ENCODE measurements around the gene ARL6IP1.

Gene ARL6IP1

GRCh38 chr16:18801145-18801972 is at the start of gene ARL6IP1:
Gene ARL6IP1, minus strand, starts transcription at chr16:18801549. Its CDS starts 83 bp downstream, at chr16:18801466.
- peak; percentile 98 for DNase-seq

DNA sequence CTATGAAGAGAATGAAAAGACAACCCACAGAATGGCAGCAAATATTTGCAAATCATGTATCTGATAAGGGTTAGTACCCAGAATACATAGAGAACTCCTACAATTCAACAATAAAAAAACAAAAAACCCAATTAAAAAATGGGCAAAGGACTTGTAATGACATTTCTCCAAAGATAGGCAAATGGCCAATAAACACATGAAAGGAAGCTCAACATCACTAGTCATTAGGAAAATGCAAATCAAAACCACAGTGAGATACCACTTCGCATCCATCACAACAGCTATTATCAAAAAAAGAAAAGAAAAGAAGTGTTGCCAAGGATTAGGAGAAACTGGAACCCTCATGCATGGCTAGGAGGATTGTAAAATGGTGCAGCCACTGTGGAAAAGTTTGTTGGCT is 45.1 kb upstream of the ARL6IP1 start:
- no peak for DNase-seq

- DNase-seq: no peak
Observed at GRCh38 chr16:18842565-18842964, 41.2 kb upstream of the ARL6IP1 start.

DNA sequence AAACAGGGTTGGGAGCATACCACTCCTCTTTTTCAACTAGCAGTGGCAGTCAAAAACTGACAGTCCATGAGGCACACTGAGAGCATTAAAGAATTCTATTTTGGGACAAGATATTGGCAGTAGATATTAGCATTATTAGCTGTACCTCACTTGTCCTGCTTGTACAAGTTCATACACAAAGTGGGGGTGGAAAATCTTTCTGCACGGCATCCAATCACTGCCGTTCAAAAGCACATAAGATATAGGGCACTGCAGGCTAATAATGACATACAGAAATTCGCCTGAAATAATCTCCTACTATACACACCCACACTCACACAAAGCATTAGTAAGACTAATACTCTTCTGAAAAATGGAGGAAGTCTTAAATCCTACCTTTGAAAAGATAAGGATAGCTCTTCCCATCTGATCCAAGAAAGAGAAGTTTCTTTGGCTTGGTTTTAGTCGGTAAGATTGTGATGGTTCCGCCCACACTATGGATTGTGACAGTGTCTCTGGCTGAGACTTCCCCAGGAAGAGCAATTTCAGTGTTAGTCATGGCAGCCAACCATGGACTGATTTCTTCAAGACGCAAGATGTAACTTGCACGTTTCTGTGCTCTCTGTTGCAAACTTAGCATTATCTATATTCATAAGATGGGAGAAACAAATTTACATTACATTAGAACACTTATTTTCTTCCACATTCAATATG is 40.6 kb upstream of the ARL6IP1 start:
- DNase-seq: no peak

DNA sequence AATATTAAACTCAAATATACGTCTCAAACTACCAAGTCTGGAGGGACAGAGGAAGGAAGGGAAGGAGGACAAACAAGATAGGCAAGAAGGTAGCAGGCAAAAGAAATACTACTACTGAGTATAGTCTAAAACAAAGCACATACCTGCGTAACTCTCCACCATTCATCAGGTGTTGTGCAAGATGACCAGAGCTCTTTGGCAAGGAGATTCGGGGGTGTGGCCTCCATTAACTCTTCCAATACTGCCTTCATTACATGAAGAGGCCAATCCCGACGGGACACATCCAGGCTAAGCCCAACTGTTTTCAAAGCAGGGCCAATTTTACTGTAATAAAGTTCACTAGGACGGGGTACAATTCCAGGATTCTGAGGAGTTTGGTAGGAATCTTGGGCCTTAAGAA is 38.2 kb upstream of the ARL6IP1 start:
- no peak for DNase-seq

GRCh38 chr16:18836702-18837101 is 35.4 kb upstream of the ARL6IP1 start:
- no peak for DNase-seq

DNA sequence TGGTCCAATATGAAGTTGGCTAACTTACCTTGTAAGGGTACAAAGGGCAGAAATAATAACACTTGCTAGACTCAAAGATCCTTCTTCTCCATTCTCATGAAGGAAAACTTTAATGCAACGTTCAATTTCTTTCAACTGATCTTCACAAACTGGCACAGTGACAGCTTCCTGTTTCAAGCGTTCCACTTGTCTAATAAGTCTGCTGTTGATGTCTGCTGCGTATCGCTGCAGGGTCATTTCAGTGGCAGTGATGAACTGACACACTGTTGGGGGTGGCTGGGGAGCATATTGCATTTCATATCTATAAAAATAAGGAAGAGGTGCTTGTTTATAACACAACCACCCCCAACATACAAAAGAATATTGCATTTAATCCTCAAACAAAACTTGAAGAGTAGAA is 33.5 kb upstream of the ARL6IP1 start:
- no peak for DNase-seq

DNA sequence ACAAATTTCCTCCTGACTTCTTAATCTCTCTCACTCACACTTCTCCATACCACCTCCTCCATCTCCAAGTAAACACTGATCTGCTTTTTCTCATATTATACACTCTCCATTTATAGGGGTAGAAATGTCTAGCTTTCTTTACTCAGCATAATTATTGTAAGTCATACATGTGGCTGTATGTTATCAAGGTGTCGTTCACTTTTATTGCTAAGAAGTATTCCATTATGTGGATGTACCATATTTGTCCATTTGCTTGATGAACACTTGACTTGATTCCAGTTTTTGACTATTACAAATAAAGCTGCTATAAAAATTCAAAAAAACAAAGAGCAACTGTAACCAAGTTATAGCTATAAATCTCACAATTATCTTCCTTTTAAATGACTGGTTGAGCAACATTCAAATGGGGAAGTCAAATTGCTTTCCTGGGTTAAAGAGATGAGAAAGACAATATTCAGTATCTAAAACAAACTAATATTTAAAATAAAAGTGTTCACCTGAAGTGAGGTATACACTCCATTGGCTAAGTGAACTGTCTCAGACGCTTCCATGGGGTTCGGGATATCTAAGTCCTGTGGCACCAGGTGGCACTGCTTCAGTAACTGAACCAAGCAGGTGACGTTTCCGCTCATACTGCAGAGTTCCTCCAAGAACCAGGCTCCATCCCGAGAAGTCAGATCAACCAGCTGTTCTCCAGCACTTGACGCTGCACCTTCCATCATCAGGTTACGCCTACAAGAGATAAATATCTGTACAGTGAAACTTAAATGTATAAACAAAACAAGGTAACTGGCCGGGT is 32.6 kb upstream of the ARL6IP1 start:
- no peak for DNase-seq

DNA sequence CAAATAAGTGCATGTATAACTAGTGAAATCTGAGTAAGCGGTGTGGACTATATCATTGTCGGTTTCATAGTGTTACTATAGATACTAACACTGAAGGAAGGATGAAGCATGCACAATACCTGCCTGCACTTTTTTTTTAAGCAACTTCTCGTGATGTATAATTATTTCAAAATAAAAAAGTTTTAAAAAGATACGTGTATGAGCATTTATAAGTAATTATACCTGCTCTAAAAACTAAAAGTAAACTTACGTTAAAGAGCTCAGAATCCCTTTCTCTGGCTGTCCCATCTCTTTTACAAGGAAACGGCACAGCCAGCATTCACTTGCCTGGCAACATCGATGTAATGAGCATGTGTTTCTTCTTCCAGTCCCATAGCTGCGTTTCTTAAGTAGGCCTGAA is 31.3 kb upstream of the ARL6IP1 start:
- no peak for DNase-seq

DNA sequence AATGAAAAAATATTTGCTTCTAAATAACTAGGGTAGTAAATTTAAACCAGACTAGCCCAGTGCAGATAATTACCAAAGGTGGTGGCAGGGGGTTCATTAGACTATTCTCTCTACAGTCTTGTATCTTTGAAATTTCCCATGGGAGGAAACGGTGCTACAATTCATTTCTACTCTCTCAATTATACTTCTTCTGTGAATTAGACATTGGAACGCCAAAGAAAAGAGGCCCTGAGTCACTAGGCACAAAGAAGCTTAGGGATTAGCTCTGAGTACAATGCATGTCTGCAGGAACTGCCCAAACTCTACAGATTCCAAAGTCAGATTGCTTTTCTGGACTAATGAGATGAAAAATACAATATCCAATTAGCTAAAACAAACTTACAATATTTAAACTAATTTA is 30.7 kb upstream of the ARL6IP1 start:
- DNase-seq: no peak

- no peak for DNase-seq
Observed at GRCh38 chr16:18829251-18829650, 27.9 kb upstream of the ARL6IP1 start.

- DNase-seq: no peak
Observed at GRCh38 chr16:18827890-18828289, 26.5 kb upstream of the ARL6IP1 start.

DNA sequence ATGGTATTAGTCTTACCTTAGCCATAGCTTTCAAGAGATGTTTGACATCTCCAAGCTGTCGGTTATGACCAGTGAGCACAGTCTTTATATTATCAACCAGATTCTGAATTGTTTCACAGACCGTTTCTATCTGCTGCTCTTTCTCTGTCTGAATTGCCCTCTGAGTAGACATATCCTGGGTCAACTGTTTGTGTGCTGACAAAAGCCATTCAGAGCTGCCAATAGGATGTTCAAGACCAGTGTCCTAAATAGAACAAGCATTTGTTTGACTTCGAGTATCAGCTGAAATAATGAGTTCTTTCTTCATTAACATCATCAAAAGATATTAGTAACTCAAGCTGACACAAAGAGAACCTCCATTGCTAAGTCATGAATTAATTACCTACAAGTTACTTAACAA is 14.9 kb upstream of the ARL6IP1 start:
- DNase-seq: no peak

DNA sequence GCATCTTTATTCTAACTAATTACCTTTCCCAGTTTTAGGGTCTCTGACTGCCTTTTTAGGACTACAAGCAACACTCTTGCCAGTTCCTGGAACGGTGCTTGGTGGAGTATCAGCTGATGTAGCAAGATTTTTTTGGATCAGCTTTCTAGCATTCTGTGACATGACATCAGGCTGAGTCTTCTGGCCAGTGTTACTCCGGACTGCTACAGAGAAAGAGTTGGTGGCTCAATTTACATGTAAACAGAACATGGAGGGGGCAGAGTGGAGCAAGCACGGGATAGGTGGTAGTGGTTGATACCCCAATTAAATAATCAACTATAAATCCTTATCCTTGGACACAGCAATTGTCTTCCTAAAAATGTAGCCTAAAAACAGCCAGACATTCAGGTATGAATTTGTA is 10.6 kb upstream of the ARL6IP1 start:
- no peak for DNase-seq

DNA sequence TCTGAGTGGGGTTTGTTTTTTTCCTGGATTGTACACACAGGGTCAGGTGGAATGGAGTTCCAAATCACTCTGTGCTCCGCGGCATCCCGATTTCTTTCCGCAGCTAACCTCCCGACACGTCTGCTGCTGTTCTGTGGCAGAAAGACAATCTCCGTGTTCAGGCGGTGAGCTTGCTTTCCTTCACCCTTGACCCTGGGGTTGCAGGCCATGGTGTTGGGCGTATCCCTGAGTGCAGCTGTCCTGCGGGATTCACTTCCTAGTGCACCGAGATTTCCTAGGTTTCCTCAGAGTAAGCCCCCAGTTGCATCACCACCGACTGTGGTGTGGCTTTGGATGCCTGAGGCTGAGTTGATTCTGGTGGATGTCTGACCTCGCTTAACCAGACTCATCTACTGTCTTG is 7.8 kb upstream of the ARL6IP1 start:
- DNase-seq: no peak

DNA sequence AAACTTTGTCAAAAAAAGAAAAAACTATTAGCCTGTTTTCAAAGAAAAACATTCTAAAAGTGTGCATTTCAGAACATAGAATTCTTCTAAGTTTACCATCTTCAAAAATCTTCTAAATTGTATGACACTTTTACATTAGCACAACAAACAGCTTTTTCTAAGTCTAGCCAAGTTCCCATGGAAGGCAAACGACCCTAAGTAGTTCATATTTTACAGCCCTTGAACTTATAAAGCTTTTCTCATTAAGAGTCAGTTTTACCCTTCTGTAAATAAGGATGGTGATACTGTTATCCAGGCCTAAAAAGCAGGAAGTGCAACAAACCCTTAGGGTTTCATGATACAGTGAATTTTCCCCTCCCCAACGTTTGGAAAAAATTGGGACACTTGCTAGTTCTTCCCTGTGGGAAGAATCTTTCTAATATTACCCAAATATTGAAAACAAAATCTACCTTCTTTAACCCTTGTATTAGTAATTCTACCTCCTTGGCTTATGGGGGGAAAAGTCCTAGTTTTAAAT is 4.0 kb upstream of the ARL6IP1 start:
- no peak for DNase-seq

DNA sequence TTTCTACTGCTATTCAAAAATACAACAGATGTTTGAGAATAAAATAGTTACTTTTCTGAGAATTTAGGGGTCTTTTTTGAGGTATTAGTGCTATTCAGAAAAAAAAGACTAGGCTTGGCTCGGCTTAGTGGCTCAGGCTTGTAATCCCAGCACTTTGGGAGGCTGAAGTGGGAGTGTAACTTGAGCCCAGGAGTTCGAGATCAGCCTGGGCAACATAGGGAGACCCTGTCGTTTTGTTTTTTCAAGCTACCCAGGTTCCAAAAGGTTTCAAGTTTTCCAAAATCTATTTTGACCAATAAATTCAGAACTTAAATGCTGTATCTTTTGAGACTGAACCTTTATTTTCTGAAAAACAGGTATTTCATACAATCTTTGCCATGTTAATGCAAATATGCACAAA is 3.2 kb upstream of the ARL6IP1 start:
- DNase-seq: no peak

DNA sequence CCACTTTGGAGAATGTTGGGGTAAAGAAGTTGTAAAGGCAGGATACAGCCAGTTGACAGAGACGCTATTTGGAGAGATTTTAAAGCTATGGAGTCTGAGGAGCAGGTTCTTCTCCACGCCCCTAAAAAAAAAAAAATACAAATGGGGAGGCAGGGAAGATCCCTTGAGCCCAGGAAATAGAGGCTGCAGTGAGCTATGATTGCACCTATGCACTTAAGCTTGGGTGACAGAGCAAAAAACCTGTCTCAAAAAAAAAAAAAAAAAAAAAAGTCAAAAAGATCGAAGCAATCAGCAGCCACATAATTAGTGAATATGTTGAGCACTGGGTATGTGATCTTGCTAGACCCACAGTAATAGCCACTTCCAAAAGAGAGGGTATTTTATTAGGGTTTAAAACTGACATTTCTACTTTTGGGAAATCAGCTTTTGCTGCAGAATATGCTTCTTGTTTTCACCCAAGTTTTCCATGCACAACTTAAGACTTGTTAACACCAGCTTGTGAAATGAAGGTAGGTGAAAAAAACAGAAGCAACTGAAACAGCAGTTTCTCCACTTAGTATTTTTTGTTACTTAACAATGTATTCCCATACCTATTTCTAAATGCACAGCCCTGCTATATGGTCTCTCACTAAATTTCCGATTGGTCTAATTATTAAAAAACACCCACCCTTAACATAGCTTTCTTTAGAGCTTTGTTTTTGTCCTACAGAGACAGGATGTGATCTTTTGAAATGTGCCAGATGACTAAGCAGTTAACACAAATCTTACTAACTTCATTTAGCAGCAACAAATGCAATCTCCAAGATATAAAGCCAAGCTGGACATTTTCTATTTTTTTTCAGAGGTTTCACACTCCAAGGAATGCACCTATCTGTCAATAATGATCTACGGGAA is 2.5 kb upstream of the ARL6IP1 start:
- DNase-seq: peak; percentile 52

- no peak for DNase-seq
Observed at GRCh38 chr16:18802767-18803343, 1.5 kb upstream of the ARL6IP1 start.

DNA sequence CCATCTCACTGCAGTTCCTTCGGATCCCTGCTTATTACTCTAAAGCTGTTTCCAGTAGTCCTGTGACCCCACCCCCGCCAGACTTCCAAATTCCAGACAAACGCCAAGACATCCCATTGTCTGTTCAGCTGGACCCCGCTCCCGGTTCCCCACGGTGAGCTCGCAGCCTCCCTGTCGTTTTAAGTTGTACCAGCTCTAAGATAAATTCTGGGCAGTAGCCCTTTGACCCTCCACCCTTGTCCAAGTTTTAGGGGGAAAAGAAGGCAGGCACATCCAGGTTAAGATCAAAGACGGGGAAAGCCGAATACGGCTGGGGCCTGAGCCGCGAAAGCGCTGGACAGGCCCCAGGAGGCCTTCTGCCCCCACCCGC is 589 bp downstream of the ARL6IP1 start:
- DNase-seq: no peak

- DNase-seq: no peak
Observed at GRCh38 chr16:18800293-18800692, 1.1 kb downstream of the ARL6IP1 start.

DNA sequence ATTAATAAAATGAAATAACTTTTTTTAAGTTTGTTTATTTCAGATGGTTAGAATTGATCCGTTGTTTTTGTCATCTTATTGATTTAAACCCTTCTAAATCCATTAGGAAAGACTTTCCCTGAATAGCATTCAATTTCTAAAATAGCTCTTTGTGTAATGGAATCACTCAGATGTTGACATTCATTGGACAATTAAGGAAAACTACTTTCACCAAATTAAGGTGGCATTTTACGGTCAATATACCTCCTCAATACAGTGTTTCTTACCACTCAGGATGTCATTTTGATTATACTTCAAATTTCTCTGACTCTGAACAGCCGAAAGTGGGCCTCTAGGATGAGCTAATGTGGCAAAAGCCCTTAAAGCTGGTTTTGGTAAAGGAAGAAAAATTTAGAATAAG is 1.8 kb downstream of the ARL6IP1 start:
- DNase-seq: no peak
